Neuron (in vitro differentiated cells): ENCODE results near the gene ISL1.

Experiments
- H2AFZ ChIP-seq: one replicate; pipeline ENCODE4 v1.6.1; 2013; ENCODE audit warnings: low read depth, mild to moderate bottlenecking, inconsistent platforms, low read length, moderate library complexity
- H3K27me3 ChIP-seq: one replicate; pipeline ENCODE4 v1.6.1; 2013; ENCODE audit warnings: low read length; ENCODE audit not compliant: insufficient read depth
- H3K36me3 ChIP-seq: one replicate; pipeline ENCODE4 v1.6.1; 2013; ENCODE audit warnings: low read length; ENCODE audit not compliant: insufficient read depth
- H3K4me1 ChIP-seq: one replicate; pipeline ENCODE4 v1.6.1; 2013; ENCODE audit warnings: low read length; ENCODE audit not compliant: insufficient read depth
- H3K4me3 ChIP-seq: 2 replicates; pipeline ENCODE4 v1.5.1; 2013; ENCODE audit warnings: mild to moderate bottlenecking, low read length, moderate library complexity
- H3K9me3 ChIP-seq: one replicate; pipeline ENCODE4 v1.6.1; 2013; ENCODE audit warnings: low read length

Gene ISL1

GRCh38 chr5:51433052-51433710, 49.9 kb downstream of the ISL1 start:
- H2AFZ ChIP-seq: no peak overlapping the region
- no peaks in the 10 kb centered on the region for H3K4me1 ChIP-seq

DNA sequence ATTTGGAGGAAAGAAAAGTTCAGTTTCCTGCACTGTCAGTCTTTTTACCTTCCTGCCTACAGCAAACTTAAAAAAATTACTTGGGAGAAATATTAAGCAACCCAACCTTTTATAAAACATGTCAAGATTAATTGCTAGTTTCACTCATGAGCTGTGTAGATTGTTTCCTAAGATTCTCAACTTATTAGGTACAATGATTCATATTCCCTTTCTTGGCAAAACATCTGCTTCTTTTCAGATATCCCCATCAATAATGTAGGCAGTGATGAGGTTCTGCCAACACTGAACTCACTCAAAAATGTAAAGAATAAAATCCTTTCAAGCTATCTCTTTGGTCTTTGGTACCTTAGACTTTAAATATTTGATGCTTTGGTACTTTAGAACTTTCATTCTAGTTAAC, 56.0 kb downstream of the ISL1 start:
- H2AFZ ChIP-seq: no peak overlapping the region
- no peaks in the 10 kb centered on the region for H3K4me1 ChIP-seq
- H3K9me3 ChIP-seq: no peaks in the 10 kb centered on the region
- H3K4me3 ChIP-seq: no peak overlapping the region
- no peaks in the 10 kb centered on the region for H3K36me3 ChIP-seq
- H3K27me3 ChIP-seq: no peaks in the 10 kb centered on the region

More at GRCh38 chr5:51433052-51433710, 49.9 kb downstream of the ISL1 start:
- Histone ChIP-seq H3K9me3 (no peaks in the 10 kb centered on the region), H3K4me3 (no peak overlapping the region), H3K27me3 (no peaks in the 10 kb centered on the region), H3K36me3 (no peaks in the 10 kb centered on the region)
